ENCODE data around the gene ZNF263. TPM values are rescaled to one million over a fixed set of nuclear protein-coding genes. Genes with fewer than 3 reads are reported as not detected.

ZNF263 gene
- total RNA-seq, 4 donors from 2014 or later, result 19.0 to 35.8 (median 27.5) TPM

DNA sequence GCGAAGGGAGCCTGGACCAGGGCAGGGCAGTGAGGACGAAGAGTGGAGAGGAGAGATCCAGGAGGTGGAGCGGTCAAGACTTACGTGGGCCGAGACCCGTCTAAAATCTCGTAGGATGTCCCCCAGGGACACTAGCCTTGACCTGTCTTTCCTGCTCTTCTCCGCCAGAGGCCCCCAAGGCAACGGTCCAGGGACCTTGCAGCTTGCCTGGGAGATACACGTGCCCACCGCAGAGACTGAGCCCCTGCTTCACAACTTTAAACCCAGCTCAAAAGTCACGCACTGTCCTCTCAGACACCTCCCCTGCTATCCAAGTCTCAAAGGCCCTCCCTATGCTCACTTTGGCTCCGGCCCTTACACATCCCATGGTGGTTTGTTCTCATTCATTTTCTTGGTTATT, 12.5 kb downstream of the ZNF263 start:
- Histone ChIP-seq H3K27me3 (no peaks in the 10 kb centered on the region), H3K27ac (no peak overlapping the region), H3K4me3 (no peak overlapping the region), H3K4me1 (no peaks in the 10 kb centered on the region), H3K9me3 (peaks cover 0 to 58% (median 10%) of the 10 kb centered on the region in 4 donors), H3K36me3 (peaks cover 0 to 46% (median under 1%) of the 10 kb centered on the region in 3 donors)
- TF ChIP-seq, protein P1, sequence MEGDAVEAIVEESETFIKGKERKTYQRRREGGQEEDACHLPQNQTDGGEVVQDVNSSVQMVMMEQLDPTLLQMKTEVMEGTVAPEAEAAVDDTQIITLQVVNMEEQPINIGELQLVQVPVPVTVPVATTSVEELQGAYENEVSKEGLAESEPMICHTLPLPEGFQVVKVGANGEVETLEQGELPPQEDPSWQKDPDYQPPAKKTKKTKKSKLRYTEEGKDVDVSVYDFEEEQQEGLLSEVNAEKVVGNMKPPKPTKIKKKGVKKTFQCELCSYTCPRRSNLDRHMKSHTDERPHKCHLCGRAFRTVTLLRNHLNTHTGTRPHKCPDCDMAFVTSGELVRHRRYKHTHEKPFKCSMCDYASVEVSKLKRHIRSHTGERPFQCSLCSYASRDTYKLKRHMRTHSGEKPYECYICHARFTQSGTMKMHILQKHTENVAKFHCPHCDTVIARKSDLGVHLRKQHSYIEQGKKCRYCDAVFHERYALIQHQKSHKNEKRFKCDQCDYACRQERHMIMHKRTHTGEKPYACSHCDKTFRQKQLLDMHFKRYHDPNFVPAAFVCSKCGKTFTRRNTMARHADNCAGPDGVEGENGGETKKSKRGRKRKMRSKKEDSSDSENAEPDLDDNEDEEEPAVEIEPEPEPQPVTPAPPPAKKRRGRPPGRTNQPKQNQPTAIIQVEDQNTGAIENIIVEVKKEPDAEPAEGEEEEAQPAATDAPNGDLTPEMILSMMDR (IDR thresholded peaks at IDR 0.05), result no peak
- no peak for TF ChIP-seq POLR2A (IDR thresholded peaks at IDR 0.05)
- DNase-seq, result no peak

DNA sequence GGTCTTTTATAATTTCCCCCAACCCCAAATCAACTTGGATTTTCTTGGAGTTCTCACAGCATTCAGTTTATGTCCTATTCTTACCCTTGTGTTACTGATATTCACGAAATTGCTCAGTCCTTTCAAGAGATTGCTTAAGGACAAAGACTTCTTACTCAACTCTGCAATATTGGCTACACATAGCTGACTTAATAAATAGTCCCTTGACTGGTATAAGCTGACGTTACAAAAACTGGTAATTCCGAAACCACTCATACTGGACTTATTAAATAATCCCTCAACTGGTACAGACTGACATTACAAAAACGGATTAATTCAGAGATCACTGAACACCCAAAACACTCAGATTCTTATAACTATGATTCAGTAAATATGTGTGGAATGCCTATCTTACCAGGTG, 21.1 kb downstream of the ZNF263 start:
- TF ChIP-seq, protein P1 (IDR thresholded peaks at IDR 0.05), result no peak
- TF ChIP-seq POLR2A (IDR thresholded peaks at IDR 0.05), result no peak
- DNase-seq, result no peak
- Histone ChIP-seq H3K4me3 (peak overlapping the region; percentile 64 to 84 (median 81)), H3K27me3 (no peaks in the 10 kb centered on the region), H3K9me3 (peaks cover 0 to 67% (median 4%) of the 10 kb centered on the region in 4 donors), H3K27ac (no peak overlapping the region), H3K4me1 (peaks cover 0 to 9% (median 0%) of the 10 kb centered on the region in 4 donors), H3K36me3 (peaks cover 0 to 42% (median 0%) of the 10 kb centered on the region in 3 donors)

DNA sequence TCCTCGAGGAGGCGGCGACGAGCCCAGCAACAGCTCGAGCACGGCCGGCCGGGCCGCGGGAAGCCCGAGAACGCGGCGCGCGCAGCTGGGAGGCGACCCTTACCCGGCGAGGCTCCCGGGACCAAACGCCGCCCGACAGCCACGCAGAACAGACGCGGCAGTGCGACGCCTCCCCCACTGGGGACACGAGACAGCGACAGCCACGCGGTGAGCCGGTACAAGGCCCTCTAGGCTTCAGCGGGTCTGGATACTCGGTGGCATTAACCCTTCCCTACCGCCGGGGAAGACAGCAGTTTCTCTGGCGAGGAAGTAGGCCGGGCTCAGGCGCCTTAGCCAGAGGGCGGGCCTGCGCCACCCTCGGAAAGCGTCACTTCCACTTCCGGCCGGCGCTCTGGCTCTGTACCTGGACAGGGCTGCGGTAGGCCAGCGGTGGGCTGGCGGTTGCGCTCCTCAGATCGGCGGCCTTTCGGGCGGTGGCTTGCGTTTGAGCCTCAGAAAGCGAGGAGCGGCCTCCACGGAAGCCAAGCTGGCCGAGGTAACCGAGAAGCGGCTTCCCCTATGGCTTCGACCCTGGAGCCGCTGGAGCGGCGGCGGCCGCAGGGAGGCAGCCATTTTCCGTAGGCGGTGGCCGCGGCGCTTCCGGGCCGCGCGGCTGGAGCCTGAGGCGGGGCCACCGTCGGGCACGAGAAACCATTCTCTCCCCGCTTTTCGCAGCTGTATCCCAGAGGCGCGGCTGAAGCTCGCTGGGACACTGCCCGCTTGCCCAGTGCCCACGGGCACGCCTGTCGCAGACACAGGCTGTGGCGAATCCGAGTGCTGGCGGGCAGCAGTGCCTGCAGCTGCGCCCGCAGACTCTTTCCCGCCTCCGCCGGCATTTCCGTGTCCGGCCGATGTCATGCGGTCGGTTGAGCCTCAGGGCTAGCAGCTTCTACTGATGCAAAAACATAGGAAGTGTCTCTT, 22.1 kb downstream of the ZNF263 start, which contains the start of the genes TIGD7 and ZNF75A:
Gene TIGD7 (minus strand): TSS at position 322 of the 960 bp plus-strand sequence. CDS start 4,816 bp downstream, outside the sequence.
Gene ZNF75A (plus strand): TSS at position 389 of the 960 bp plus-strand sequence. CDS start 2,932 bp downstream, outside the sequence.
- Histone ChIP-seq H3K36me3 (peaks cover 0 to 39% (median 0%) of the 10 kb centered on the region in 3 donors), H3K4me1 (peaks cover 0 to 9% (median 0%) of the 10 kb centered on the region in 4 donors), H3K4me3 (peak within 1 kb of the TSS; percentile 64 to 84 (median 81)), H3K27ac (peak within 1 kb of the TSS; percentile 87 to 92 (median 90)), H3K27me3 (no peaks in the 10 kb centered on the region), H3K9me3 (peaks cover 0 to 57% (median 2%) of the 10 kb centered on the region in 4 donors)
- peak; percentile 81 to 82 for TF ChIP-seq POLR2A (IDR thresholded peaks at IDR 0.05)
- TF ChIP-seq, protein P1 (IDR thresholded peaks at IDR 0.05), result peak in 3 of 6 experiments; percentile 28 to 41 (median 40)
- DNase-seq, result peak; percentile 78 to 93 (median 92)

DNA sequence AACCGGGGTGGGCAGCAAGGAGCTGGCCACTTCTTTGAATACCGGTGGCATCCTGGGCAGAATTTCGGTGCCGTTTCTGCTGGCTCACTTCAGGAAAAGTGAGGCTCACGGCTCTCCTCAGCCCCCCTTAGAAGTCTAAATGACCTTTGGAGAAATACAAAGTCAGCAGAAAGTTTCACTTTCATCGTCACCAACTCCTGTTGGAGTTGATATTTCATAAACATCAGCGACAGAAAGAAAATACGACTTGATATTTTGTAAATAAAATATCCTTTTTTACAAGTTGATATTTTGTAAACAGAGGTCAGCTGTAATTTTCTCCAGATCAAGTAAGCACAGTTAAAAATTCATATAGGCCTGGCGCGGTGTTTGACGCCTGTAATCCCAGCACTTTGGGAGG, 22.8 kb downstream of the ZNF263 start:
- TF ChIP-seq, protein P1 (IDR thresholded peaks at IDR 0.05), result no peak
- no peak for TF ChIP-seq POLR2A (IDR thresholded peaks at IDR 0.05)
- Histone ChIP-seq H3K36me3 (peaks cover 0 to 34% (median 0%) of the 10 kb centered on the region in 3 donors), H3K4me1 (peaks cover 0 to 9% (median 0%) of the 10 kb centered on the region in 4 donors), H3K9me3 (peaks cover 0 to 50% (median 4%) of the 10 kb centered on the region in 4 donors), H3K27ac (peak overlapping the region; percentile 87 to 92 (median 90)), H3K4me3 (peak overlapping the region; percentile 64 to 84 (median 81)), H3K27me3 (no peaks in the 10 kb centered on the region)
- DNase-seq, result no peak

DNA sequence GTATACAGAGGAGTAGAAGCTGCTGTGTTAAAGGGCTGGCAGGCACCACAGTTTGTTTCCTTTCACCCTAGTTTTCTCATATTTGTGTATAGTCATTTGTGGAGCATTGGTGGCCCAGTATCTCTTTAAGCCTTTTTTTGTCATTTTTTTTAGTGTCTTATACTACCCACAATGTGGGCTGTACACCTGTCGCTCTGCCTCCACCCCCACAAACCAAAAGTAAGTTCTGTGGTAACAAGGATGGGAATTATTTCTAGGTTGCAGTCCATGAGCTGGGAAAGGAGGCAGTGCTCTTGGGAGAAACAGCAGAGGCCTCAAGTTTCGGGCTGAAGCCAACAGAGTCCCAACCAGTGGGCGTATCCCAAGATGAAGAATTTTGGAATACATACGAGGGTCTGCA, 28.2 kb downstream of the ZNF263 start:
- Histone ChIP-seq H3K4me3 (no peak overlapping the region), H3K9me3 (peaks cover 0 to 77% (median 13%) of the 10 kb centered on the region in 4 donors), H3K36me3 (peaks cover 0 to 56% (median 0%) of the 10 kb centered on the region in 3 donors), H3K27ac (no peak overlapping the region), H3K4me1 (peaks cover 0 to 3% (median 0%) of the 10 kb centered on the region in 4 donors), H3K27me3 (no peaks in the 10 kb centered on the region)
- no peak for DNase-seq
- TF ChIP-seq, protein P1 (IDR thresholded peaks at IDR 0.05), result no peak
- no peak for TF ChIP-seq POLR2A (IDR thresholded peaks at IDR 0.05)

Measured in Peyer's patch (tissue), 4 donors.